ENCODE results near the gene ARID5A. TPM values are rescaled to one million over a fixed set of nuclear protein-coding genes. Genes with fewer than 3 reads are reported as not detected.

Gene ARID5A
- polyA plus RNA-seq, 6 donors from 2014 or later, result 20.8 to 45.9 (median 28.5) TPM

DNA sequence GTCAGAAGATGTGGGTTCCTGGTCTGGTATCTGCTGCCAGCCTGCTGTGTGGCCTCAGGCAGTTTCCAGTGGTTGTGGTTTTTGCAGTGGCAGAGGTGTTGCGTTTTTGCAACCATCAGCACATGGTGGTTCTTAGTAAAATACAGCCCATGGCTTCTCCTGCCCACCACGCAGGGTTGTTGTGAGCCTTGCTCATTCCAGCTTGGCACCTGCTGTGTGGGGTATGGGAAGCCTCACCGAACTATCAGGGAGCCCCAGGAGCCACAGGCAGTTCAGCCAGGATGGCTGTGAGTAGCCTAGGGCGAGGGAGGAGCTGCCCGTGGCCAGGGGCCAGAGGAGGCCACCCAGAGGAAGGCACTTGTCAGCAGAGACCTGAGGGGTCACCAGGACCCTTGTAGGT lies 9.8 kb downstream of the ARID5A start:
- peaks cover 19 to 44% (median 22%) of the 10 kb centered on the region in 3 donors for H3K4me1 Mint-ChIP-seq
- ATAC-seq (ENCODE audit: low read depth in 2 of 2), result no peak

DNA sequence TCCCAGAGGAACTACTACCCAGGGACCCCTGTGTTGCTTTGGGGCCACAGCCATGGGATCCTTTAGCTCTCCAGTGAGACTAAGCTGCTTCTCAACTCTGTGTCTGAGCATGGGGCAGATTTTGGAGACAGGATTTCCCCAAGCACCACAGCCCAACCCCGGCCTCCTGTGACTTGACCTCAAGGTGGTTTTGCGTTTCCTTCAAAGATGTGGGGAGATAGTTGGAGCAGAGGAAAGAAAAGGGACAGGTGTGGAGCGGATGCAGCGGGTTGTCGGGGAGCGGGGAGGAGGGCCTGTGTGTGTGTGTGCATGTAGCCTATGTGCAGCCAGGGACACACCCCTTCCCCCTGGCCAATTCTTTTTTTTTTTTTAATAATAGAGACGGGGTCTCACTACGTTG lies 10.2 kb downstream of the ARID5A start:
- DNase-seq (no peak), ATAC-seq (ENCODE audit: low read depth in 2 of 2) (no peak)
- H3K9me3 Mint-ChIP-seq, result no peaks in the 10 kb centered on the region
- H3K27me3 Mint-ChIP-seq, result no peaks in the 10 kb centered on the region
- H3K36me3 Mint-ChIP-seq, result peaks cover 1 to 6% of the 10 kb centered on the region in 2 donors
- H3K4me3 Mint-ChIP-seq, result peak overlapping the region in 1 of 8 donors; percentile 16
- H3K4me1 Mint-ChIP-seq, result peaks cover 19 to 40% (median 22%) of the 10 kb centered on the region in 3 donors
- H3K27ac Mint-ChIP-seq, result peak overlapping the region in 3 of 6 donors; percentile 38 to 84 (median 69)

More for the DNA sequence above, 9.8 kb downstream of the ARID5A start:
- Mint-ChIP-seq H3K36me3 (peaks cover 0 to 6% of the 10 kb centered on the region in 2 donors), H3K27me3 (no peaks in the 10 kb centered on the region), H3K27ac (peak overlapping the region in 3 of 6 donors; percentile 69 to 82 (median 79)), H3K9me3 (no peaks in the 10 kb centered on the region), H3K4me3 (no peak overlapping the region)
- DNase-seq, result no peak

DNA sequence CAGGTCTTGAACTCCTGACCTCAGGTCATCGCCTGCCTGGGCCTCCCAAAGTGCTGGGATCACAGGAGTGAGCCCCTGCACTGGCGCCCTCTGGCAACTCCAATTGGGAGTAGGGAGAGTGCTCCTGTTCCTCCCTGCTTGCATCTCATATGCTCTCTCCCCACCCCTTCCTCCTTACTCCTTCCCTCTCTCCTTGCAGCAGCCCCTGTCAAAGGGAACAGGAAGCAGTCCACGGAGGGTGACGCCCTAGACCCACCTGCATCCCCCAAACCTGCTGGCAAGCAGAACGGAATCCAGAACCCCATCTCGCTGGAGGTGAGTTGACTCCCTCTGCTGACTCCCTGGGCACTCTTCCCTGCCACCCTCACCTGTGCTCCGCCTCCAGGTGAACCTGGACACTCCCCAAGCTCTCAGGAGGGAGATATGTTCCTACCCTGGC lies 10.7 kb downstream of the ARID5A start:
- Mint-ChIP-seq H3K27ac (peak overlapping the region in 4 of 6 donors; percentile 17 to 78 (median 42)), H3K4me1 (peaks cover 22 to 38% (median 22%) of the 10 kb centered on the region in 3 donors), H3K9me3 (no peaks in the 10 kb centered on the region), H3K4me3 (peak overlapping the region in 2 of 8 donors; percentile 16 to 63), H3K36me3 (peaks cover 6% of the 10 kb centered on the region in 2 donors), H3K27me3 (no peaks in the 10 kb centered on the region)
- ATAC-seq (ENCODE audit: low read depth in 2 of 2), result no peak
- DNase-seq, result no peak

DNA sequence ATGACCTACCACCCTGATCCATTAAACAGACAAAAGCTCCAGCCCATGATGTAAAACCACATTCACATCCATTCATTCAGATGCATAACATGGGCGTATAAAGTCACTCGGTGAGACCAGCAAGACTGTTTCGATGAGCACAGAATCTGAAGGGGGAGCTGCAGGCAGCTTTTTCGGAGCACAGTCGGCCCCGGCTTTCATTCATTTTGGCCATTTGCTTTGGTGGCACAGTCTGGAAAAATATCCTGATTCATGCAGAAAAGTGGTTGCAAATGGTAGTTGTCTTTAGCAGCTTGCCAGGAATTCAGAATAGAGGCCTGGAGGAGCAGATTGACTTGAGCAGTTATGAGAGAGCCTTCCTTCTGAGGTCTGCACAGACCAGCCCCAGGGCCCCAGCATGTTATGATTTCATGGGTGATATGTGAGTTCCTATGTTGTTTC lies 11.2 kb downstream of the ARID5A start:
- Mint-ChIP-seq H3K36me3 (peaks cover 6 to 8% of the 10 kb centered on the region in 2 donors), H3K4me3 (peak overlapping the region in 1 of 8 donors; percentile 33), H3K27me3 (no peaks in the 10 kb centered on the region), H3K27ac (peak overlapping the region in 4 of 6 donors; percentile 22 to 78 (median 42)), H3K4me1 (peaks cover 18 to 33% (median 22%) of the 10 kb centered on the region in 3 donors), H3K9me3 (no peaks in the 10 kb centered on the region)
- no peak for DNase-seq
- no peak for ATAC-seq (ENCODE audit: low read depth in 2 of 2)

DNA sequence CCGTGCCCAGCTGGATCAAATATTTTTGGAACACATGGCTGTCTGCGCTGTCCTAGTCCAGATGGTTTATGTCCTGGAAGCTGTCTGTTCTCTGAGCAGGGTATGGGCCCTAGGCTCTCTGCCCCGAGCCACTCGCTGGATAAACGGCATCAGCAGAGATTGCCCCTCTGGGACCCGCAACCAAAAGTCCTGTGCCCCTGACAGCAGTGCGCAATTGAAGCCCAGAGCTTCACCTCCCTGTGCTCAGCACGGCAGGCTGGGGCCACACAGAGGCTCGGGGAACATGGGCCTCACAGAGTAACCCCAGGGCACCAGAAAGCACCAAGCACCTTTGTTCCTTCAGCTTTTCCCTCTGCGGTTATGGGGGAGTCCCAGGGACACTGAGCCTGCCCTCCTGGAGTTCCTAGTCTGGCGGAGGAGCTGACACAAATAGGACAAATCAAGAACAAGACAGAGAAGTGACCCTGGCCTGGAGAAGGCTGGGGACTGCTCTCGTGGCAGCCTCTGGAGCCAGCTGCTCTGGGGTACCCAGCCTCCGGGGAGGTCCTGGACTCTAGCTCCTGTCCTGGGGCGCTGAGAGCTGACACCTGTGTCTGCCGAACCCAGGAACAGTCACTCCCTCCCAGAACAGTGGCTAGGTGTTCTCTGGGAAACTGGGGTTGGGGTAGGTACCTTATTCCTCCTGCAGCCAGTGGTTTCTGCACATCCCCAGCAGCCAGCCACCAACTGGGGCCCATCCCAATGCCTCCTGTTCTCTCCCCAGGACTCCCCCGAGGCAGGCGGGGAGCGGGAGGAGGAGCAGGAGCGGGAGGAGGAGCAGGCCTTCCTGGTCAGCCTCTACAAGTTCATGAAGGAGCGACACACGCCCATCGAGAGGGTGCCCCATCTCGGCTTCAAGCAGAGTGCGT lies 12.3 kb downstream of the ARID5A start:
- Mint-ChIP-seq H3K27me3 (no peaks in the 10 kb centered on the region), H3K4me3 (no peak overlapping the region), H3K36me3 (peaks cover 6 to 8% of the 10 kb centered on the region in 2 donors), H3K4me1 (peaks cover 13 to 28% (median 16%) of the 10 kb centered on the region in 3 donors), H3K27ac (no peak overlapping the region), H3K9me3 (no peaks in the 10 kb centered on the region)
- ATAC-seq (ENCODE audit: low read depth in 2 of 2) (no peak), DNase-seq (no peak)

DNA sequence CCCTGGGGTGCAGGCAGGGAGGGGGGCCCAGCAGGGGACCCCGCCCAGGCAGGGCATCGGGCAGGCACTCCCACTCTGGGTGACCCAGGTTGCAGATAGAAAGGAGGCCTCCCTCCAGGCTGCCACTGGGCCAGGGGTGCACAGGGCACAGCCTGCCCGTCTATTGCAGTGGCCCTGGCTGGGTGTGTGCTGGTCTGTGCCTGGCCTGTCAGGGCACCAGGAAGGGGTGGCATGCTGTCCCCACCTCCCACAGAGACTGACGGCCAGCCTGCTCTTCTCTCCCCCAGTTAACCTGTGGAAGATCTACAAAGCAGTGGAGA lies 12.9 kb downstream of the ARID5A start:
- DNase-seq (no peak), ATAC-seq (ENCODE audit: low read depth in 2 of 2) (no peak)
- Mint-ChIP-seq H3K9me3 (no peaks in the 10 kb centered on the region), H3K4me1 (peaks cover 10 to 28% (median 13%) of the 10 kb centered on the region in 3 donors), H3K4me3 (no peak overlapping the region), H3K36me3 (peaks cover 4 to 8% of the 10 kb centered on the region in 2 donors), H3K27ac (peak overlapping the region in 2 of 6 donors; percentile 22 to 47), H3K27me3 (no peaks in the 10 kb centered on the region)

DNA sequence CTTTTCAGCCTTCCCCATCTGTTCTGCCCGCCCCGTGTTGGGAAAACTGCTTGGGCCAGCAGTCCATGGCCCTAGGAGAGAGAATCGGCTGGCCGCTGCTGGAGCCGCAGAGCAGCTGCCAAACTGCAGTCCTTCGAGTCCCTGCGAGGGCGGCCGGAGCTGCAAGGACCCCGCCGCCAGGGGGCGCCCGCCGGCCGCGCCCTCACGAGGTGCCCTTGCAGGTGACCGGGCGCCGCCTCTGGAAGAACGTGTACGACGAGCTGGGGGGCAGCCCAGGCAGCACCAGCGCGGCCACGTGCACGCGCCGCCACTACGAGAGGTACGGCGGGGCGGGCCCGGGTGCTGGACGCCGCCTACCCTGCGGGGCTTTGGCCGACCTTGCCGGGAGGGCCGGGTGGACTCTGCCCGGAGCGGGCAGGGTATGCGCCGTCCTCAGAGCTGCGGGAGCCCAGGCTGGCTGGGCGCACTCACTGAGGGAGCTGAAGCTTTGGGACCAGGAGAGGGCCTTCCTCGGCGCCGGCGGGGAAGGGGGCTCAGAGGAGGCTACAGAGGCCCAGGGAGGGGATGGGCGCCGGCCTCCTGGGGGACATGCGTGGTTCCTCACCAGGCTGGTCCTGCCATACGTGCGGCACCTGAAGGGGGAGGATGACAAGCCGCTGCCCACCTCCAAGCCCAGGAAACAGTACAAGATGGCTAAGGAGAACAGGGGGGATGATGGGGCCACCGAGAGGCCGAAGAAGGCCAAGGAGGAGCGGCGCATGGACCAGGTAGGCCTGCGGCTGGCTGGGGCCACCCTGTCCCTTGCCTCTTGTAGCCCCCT lies 13.6 kb downstream of the ARID5A start:
- H3K9me3 Mint-ChIP-seq, result no peaks in the 10 kb centered on the region
- ATAC-seq (ENCODE audit: low read depth in 2 of 2) (no peak), DNase-seq (no peak)
- peak overlapping the region in 1 of 8 donors; percentile 62 for H3K4me3 Mint-ChIP-seq
- H3K36me3 Mint-ChIP-seq, result peaks cover 0 to 8% of the 10 kb centered on the region in 2 donors
- H3K27ac Mint-ChIP-seq, result peak overlapping the region in 2 of 6 donors; percentile 24 to 47
- no peaks in the 10 kb centered on the region for H3K27me3 Mint-ChIP-seq
- H3K4me1 Mint-ChIP-seq, result peaks cover 6 to 30% (median 13%) of the 10 kb centered on the region in 3 donors

DNA sequence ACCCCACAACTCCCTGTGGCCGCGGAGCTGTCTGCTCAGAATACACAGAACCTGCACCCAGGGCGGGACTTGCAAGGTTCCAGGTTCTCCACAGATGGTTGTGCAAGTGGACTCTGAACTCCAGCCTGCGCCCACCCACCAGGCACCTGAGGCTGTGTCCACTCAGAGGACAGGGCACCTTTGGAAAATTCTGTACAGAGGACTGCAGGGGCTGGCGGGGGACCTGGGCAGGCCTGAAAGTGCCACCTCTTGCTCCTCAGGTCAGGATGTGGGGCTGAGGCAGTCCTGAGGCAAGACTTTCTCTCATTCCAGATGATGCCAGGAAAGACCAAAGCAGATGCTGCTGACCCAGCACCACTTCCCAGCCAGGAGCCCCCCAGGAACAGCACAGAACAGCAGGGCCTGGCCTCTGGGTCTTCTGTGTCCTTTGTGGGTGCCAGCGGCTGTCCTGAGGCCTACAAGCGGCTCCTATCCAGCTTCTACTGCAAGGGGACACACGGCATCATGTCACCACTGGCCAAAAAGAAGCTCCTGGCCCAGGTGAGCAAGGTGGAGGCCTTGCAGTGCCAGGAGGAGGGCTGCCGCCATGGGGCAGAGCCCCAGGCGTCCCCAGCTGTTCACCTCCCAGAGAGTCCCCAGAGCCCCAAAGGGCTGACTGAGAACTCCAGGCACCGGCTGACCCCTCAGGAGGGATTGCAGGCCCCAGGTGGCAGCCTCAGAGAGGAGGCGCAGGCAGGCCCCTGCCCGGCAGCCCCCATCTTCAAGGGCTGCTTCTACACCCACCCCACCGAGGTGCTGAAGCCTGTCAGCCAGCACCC lies 14.4 kb downstream of the ARID5A start:
- Mint-ChIP-seq H3K9me3 (no peaks in the 10 kb centered on the region), H3K4me1 (peaks cover 6 to 25% (median 12%) of the 10 kb centered on the region in 3 donors), H3K36me3 (peaks cover 0 to 8% of the 10 kb centered on the region in 2 donors), H3K4me3 (no peak overlapping the region), H3K27ac (no peak overlapping the region), H3K27me3 (no peaks in the 10 kb centered on the region)
- DNase-seq (no peak), ATAC-seq (ENCODE audit: low read depth in 2 of 2) (no peak)

DNA sequence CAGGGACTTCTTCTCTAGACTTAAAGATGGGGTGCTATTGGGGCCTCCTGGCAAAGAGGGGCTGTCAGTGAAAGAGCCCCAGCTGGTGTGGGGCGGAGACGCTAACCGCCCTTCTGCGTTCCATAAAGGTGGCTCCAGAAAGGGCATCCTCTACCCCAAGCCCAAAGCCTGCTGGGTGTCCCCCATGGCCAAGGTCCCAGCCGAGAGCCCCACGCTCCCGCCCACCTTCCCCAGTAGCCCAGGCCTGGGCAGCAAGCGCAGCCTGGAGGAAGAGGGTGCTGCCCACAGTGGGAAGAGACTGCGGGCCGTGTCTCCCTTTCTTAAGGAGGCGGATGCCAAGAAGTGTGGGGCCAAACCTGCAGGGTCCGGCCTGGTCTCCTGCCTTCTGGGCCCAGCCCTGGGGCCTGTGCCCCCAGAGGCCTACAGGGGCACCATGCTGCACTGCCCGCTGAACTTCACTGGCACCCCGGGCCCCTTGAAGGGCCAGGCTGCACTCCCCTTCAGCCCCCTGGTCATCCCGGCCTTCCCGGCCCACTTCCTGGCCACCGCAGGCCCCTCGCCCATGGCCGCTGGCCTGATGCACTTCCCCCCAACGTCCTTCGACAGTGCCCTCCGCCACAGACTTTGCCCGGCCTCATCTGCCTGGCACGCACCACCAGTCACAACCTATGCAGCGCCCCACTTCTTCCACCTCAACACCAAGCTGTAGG lies 15.2 kb downstream of the ARID5A start:
- no peak for DNase-seq
- Mint-ChIP-seq H3K4me1 (peaks cover 6 to 24% (median 8%) of the 10 kb centered on the region in 3 donors), H3K27me3 (no peaks in the 10 kb centered on the region), H3K27ac (peak overlapping the region in 2 of 6 donors; percentile 57 to 77), H3K9me3 (no peaks in the 10 kb centered on the region), H3K4me3 (no peak overlapping the region), H3K36me3 (peaks cover 0 to 8% of the 10 kb centered on the region in 2 donors)
- ATAC-seq (ENCODE audit: low read depth in 2 of 2), result no peak

DNA sequence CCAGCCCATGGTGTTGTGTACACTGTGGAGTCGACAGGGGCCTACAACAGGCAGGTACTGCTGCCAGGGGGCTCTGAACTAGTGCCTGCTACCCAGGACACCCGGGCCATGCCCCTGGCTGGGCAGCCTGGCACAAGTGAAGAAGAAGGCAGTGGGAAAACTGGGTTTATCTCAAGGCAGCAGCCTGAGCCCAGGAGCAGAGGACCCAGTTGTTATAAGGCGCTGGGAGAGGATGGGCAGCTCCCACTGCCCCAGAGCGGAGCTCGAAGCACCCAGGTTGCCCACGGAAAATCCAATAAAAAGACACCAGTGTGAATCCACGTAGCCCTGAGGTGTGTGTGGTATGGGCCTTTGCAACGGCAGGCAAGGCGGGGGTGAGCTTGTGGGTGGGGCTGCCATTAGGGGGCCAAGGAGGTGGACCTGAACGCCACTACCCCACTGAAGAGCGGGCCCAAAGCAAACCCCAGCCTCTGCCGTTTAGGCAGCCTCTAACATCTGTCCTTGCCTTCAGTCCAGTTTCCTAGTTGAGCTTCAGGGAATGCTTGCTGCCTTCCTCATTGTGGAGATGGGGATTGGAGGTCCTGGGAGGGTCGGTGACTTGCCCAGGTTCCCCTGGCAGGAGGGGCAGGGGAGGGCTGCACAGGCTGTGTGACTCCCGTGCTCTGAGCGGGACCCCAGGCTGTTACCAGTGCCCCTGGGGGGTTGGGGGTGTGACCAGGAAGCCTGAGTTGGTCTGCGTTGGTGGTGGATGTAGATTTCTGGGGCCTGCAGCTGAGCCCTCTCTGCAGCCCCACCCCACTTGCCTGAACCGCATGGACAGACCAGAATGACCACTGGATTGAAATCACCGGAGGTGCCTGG lies 16.0 kb downstream of the ARID5A start:
- Mint-ChIP-seq H3K4me3 (peak overlapping the region in 2 of 8 donors; percentile 9 to 53), H3K36me3 (peaks cover 0 to 8% of the 10 kb centered on the region in 2 donors), H3K9me3 (no peaks in the 10 kb centered on the region), H3K4me1 (peaks cover 2 to 19% (median 3%) of the 10 kb centered on the region in 3 donors), H3K27ac (peak overlapping the region in 3 of 6 donors; percentile 57 to 78 (median 77)), H3K27me3 (no peaks in the 10 kb centered on the region)
- no peak for DNase-seq
- ATAC-seq (ENCODE audit: low read depth in 2 of 2), result no peak

DNA sequence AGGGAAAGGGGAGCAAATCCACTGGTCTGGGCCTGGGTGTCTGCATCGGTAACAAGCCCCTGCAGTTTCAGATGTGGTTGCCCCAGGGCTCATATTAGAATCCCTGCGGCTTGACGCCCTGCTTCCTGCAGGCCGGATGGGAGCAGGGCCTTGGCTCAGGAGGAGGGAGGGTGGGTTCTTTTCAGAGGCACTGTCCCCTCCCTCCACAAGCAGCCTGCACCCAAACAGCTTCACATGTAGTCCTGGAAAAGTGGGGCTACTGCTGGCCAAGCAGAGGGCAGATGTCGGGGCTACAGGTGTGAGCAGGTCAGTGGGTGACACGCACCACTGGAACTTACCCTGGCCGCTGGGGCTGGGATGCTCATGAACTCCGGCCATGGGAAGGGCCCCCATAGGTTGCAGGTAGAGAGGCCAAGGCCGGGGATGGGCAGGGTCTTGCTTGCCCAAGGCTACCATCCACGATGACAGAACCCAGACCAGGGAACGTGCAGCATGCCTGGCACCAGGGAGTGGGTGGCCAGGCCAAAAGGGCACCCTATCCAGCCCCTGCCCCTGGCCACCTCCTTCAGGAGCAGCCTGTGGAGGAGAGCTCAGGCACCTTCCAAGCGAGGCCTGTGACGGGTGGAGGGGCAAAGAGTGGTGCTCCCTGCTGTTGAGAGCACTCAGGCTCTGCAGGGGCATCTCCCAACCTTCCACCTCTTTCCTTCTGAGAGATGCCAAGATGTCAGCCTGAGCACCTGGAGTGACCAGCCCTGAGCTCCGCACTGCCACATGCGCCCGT lies 16.8 kb downstream of the ARID5A start:
- no peaks in the 10 kb centered on the region for H3K9me3 Mint-ChIP-seq
- peaks cover 0 to 19% (median 2%) of the 10 kb centered on the region in 3 donors for H3K4me1 Mint-ChIP-seq
- H3K27me3 Mint-ChIP-seq, result no peaks in the 10 kb centered on the region
- H3K36me3 Mint-ChIP-seq, result peaks cover 0 to 8% of the 10 kb centered on the region in 2 donors
- H3K4me3 Mint-ChIP-seq, result peak overlapping the region in 3 of 8 donors; percentile 23 to 74 (median 34)
- DNase-seq, result no peak
- H3K27ac Mint-ChIP-seq, result peak overlapping the region in 2 of 6 donors; percentile 77 to 78
- no peak for ATAC-seq (ENCODE audit: low read depth in 2 of 2)

Data from naive B cell (primary cell).